Stimulated activated CD8-positive, alpha-beta memory T cell treated with anti-CD3 and anti-CD28 coated beads, Interleukin-2, amount 100 ng/mL, for 48 hours (primary cell): ENCODE data around the gene ATP6V0A1.
"Not testable (repeated sequence)": the region's sequence is repeated elsewhere in the genome, so short reads cannot be mapped to it uniquely, and the experiment has no call there.

Experiments
- DNase-seq, 2 donors: peaks; one replicate each; pipeline ENCODE4 v3.0.0-alpha.2; 2020; ENCODE audit warnings: low read depth in 2 of 2

ATP6V0A1 gene

GRCh38 chr17:42458497-42459255 is at the start of gene ATP6V0A1:
Gene ATP6V0A1 (plus strand): TSS chr17:42458878. CDS start chr17:42460895, 2,017 bp downstream.
- DNase-seq, result peak; percentile 89 to 95

DNA sequence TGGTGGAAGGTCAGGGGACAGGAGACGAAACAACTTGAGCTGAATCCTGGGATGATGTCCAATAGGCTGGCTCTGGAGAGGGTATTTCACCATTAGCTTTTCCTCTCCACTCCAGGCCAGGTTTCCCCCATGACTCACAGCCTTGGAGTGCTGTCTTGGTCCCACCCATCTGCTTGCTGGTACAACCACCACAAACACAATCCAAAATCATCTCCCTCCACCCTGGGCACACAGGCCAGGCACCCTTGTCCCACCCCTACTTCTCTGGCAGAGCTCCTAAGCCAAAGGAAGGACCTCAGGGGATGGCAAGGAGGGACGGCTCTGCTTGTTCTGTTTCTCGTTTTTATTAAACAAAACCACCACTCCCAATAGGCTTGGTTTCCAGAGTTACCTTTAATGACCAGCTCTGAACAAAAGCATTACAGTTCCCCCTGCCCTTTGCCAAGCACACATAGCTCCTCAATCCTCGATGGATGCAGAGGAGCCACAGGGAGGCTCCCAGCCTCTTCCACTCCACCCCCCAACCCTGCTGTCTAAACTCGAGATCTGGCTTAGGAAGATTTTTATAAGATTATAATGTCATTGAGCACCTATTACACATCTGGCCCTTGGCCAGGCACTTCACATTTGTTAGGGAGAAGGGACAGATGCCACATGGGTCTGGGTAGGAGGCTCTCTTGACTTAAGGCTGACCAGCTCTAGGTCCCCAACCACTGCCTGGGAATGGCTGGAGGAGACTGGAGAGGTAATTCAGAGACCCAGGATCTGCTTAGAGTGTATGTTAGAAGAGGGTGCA is 49.0 kb upstream of the ATP6V0A1 start:
- DNase-seq, result no peak

DNA sequence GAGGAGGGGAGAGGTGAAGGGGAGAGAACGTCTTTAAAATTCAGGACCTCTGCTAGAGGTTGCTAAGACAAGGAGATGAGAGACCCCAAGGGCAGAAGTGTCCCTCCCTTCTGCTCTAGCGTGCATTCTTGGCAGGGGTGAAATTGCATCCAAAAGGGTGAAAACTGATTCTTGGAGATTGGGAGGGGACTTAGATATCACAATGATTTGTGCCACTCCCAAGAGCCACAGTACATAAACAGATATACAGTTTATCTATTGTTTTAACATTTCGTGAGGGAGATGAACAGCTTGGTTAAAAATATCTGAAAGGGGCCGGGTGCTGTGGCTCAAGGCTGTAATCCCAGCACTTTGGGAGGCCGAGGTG is 48.4 kb upstream of the ATP6V0A1 start:
- DNase-seq, result no peak

DNA sequence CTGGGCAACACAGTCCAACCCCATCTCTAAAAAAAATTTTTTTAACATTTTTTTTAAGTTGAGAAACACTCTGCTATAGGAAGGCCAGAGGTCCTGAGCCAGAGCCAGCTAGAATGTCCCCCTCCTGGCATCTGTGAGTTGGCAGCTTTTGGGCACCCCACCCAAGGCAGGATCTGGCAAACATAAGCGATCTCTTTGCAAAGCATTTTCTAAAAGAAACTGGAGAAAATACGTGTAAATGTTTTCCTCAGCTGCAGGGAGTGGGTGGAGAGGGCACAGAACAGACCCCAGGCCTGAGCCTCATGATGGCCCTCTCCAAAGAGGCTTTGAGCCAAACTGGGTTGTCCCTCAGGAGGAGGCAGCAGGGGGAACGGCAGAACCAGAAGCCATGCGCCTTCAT is 47.3 kb upstream of the ATP6V0A1 start:
- DNase-seq, result no peak

GRCh38 chr17:42411905-42412679 is 46.6 kb upstream of the ATP6V0A1 start:
- no peak for DNase-seq

GRCh38 chr17:42413464-42414040 is 45.1 kb upstream of the ATP6V0A1 start:
- DNase-seq, result no peak

DNA sequence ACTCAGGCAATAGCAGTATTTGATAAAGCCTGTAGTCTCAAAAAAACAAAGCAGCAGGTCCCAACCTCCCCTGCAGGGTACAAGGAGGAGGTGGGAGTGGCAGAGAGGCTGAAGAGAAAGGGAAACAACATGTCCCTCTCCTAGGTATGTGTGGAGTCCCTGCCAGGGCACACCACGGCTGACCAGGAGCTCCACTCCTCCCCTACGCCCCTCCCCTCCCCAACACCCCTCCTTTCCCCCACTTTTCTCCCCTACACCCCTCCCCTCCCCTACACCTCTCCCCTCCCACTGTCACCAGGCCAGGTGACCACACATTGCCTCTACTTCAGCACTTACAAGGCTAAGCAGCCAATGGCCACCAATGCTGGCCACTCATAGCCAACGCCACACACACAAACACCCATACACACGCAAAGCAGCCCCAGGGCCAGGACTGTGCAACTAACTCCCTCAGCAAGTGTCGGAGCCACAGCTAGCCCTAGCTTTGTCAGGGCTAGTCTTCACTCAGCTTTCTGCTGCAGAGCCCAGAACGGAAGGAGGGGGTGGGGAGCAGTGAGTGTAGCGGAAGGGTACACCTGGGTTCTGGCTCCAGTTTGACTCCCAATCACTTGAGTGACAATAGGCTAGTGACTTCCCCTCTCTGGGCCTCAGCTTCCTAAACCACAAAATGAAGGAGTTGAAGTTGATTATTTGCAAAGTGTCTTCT is 43.8 kb upstream of the ATP6V0A1 start:
- peak in 1 of 2 donors; percentile 32 for DNase-seq

DNA sequence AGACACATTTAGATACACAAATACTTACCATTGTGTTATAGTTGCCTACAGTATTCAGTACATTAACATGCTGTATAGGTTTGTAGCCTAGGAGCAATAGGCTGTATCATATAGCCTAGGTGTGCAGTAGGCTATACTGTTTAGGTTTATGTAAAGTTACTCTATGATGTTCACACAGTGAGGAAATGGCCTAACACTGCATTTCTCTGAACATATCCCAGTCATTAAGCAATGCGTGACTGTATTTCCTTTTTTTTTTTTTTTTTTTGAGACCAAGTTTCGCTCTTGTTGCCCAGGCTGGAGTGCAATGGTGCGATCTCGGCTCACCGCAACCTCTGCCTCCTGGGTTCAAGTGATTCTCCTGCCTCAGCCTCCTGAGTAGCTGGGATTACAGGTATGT is 40.7 kb upstream of the ATP6V0A1 start:
- not testable (repeated sequence) for DNase-seq

- DNase-seq, result no peak
These were observed 37.6 kb upstream of the ATP6V0A1 start for GRCh38 chr17:42421136-42421506.

DNA sequence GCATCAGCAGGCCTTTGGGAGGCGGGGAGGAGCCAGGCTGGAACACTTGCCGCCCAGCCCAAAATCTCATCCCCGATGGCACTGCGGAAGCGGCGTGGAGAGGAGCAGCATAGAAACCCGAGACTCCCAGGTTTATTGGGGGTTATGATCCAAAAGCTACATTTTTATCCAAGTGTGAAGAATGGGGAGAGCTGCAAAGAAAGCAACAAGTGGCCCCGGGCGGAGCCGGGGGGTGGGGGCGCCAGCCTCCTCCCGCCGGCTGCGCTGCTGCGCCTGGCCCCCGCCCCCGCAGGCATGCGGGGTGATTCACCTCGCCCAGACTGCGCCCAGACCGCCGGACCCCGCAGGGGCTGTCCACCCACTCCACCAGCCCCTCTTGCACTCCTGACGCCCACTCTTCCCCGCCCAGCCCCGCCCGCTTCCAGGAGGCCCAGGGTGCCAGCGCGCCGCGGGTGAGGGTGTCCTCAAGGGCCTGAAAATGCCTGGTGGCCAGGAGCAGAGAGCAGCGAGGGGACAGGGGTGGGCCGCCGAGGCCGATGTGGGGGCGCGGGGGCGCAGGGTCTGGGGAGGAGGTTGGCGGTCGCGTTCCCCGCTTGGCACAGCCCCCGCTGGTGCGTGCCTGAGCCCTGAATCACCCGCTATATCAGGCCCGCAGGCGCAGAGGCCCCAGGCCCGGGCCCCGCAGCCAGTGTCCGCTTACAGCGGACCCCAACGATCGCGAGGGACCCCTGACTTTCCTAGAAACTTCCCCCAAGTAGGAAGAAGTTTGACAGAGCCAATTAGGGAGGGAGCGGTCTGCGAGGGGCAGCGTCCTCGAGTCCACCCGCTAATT is 37.0 kb upstream of the ATP6V0A1 start:
- DNase-seq, result no peak

GRCh38 chr17:42422412-42422957 is 36.2 kb upstream of the ATP6V0A1 start:
- DNase-seq, result no peak

DNA sequence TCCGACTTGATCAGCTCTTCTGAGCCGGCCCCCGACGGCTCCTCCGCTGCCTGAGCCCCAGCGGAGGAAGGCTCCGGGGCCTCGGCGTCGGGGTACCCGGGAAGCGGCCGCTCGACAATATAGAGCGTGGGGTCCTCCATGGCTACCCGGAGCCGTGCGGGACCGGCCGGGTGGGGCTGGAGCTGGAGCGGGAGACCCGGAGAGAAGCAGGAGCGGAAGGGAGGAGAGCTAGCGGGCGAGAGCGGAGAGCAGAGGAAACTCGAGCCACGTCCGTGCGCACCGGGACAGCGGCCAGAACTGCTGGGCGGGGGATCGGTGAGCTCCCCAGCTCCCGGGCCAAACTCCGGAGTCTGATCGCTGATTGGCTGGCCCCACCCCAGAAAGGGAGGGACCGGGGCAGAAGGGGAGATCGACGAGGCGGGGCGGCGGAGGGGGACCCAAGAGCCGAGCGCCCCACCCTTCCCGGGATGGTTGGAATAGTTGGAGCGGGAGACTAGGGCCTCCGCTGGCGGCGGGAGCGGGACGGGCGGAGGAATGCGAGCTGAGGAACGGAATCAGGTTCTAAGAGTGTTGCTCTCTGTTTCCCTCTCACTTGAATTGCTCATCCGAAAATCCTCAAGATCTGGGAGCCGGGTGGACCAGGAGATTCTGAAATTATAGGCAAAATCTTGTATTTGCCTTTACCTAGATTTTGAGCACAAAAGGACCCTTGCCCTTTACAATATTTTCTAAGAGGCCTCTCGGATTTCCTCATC is 35.5 kb upstream of the ATP6V0A1 start, which contains the start of gene CAVIN1:
Gene CAVIN1, minus strand, starts transcription at position 299 of the 755 bp plus-strand sequence. Its CDS starts 159 bp downstream, at position 140.
- DNase-seq, result peak in 1 of 2 donors; percentile 40

DNA sequence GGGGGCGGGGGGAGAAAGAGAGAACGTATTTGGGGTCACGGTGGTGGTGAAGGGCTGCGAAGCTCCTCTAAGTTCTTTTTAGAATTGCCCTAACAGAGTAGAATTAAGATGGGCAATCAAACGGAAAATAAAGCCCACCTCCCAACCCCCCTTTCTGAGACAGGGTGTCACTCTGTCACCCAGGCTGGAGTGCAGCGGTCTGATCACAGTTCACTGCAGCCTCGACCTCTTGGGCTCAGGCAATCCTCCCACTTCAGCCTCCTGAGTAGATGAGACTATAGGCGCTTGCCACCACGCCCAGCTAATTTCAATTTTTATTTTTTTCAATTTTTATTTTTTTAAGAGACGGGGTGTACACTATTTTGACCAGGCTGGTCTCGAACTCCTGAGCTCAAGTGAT is 34.9 kb upstream of the ATP6V0A1 start:
- no peak for DNase-seq

GRCh38 chr17:42424991-42425610 is 33.6 kb upstream of the ATP6V0A1 start:
- no peak for DNase-seq

DNA sequence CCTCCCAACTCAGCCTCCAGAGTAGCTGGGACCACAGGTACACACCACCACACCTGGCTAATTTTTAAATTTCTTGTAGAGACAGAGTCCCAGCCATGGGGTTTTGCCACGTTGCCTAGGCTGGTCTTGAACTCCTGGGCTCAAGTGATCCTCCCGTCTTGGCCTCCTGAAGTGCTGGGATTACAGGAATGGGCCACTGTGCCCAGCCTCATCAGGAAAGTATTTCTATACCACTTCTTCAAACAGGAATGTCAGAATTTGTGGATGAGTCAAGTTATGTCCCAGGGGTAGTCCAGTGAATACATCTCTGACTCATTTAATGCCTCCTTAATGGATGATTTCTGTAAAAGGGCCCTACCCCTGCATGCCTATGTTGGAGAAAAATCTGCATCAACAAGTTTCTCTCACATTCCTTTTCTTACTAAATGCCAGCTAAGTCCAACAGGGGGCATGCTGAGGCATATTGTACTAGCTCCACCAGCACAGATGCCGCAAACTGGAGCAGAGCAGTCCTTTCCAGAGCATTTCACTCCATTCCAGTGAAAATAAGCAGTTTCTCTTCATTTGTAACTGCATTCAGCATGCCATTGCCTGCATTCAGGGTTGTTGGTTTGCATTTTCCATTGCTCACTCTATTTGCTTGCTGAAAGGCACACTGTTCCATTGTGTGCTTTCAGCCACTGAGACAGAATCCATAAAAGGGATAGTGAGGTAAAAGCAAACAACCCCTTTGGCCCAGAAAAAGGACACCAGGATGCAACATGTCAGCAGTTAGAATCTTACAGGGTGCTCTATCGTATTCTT is 30.3 kb upstream of the ATP6V0A1 start:
- no peak for DNase-seq

DNA sequence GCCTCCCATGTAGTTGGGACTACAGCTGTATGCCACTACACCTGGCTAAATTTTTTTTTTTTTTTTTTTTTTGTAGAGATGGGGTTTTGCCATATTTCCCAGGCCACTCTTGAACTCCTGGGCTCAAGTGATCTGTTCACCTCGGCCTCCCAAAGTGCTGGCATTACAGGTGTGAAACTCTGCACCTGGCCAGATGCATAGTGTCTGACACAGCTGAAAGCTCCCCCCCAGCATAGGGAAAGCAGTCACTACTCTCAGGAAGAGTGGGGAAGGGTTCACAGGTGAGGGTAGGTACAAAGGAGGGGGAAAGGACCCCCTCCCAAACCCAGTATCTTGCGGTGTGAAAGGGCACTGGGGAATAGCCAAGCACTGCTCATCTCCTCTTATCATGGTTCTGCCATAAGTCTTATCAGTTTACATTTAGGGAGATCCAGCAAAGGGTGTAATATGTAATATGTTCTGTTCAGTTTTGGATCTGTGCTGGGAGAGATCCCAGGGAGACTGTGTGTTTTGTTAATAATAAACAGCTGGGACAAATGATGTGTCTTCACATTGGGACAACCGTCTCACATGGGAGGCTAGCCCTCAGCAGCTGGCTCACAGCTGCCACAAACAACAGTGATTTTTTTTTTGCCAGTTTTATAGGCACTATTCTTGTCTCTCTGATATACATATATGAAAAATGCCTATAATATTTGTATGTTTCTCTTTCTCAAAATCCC is 28.8 kb upstream of the ATP6V0A1 start:
- DNase-seq, result no peak

- no peak for DNase-seq
These were observed 26.9 kb upstream of the ATP6V0A1 start for GRCh38 chr17:42431758-42432161.
